Keratinocyte (primary cell): ENCODE measurements around the gene DVL1. TPM values are rescaled to one million over a fixed set of nuclear protein-coding genes. Genes with fewer than 3 reads are reported as not detected.

Experiments used
- DNase-seq: peaks from one replicate; pipeline ENCODE4 v3.0.0-alpha.2; 2011; ENCODE audit warnings: low read depth, missing footprints, low spot score
- FAIRE-seq: peaks from 2 replicates; lab custom pipeline; 2011; peaks lifted over from hg19 to GRCh38; lab: Jason Lieb, UNC
- H2AFZ ChIP-seq: 2 replicates; pipeline ENCODE4 v1.6.0; 2012; ENCODE audit warnings: low read length, control low read depth, inconsistent platforms; ENCODE audit not compliant: control insufficient read depth
- H3K27ac ChIP-seq: 2 replicates; pipeline ENCODE4 v1.5.1; 2011; ENCODE audit warnings: low read length; ENCODE audit not compliant: control insufficient read depth, insufficient read depth
- H3K27me3 ChIP-seq: 3 replicates; pipeline ENCODE4 v1.6.0; 2011; ENCODE audit warnings: low read length; ENCODE audit not compliant: control insufficient read depth, insufficient read depth; ENCODE audit errors: extremely low read depth
- H3K36me3 ChIP-seq, 2 experiments: 2 replicates in 1 of 2; 3 replicates in 1 of 2; pipeline ENCODE4 v1.5.1; 2011; ENCODE audit warnings: low read length in 2 of 2, mild to moderate bottlenecking in 1 of 2; ENCODE audit not compliant: control insufficient read depth in 2 of 2, insufficient read depth in 2 of 2; ENCODE audit errors: extremely low read depth in 1 of 2
- H3K4me1 ChIP-seq: 3 replicates; pipeline ENCODE4 v1.5.1; 2011; ENCODE audit warnings: low read length; ENCODE audit not compliant: control insufficient read depth, insufficient read depth; ENCODE audit errors: extremely low read depth
- H3K4me2 ChIP-seq: 3 replicates; pipeline ENCODE4 v1.6.0; 2011; ENCODE audit warnings: low read depth, low read length; ENCODE audit not compliant: control insufficient read depth, insufficient read depth; ENCODE audit errors: extremely low read depth
- H3K4me3 ChIP-seq, 3 experiments: fragments of 200-600 bp in 1 of 3; sonication (generic) in 1 of 3; 2 replicates in 2 of 3; 3 replicates in 1 of 3; pipeline ENCODE4 v1.5.1; 2011 to 2016; ENCODE audit warnings: low read length in 3 of 3, mild to moderate bottlenecking in 3 of 3, control low read depth in 2 of 3, inconsistent platforms in 1 of 3, low read depth in 1 of 3, mixed read lengths in 1 of 3, mixed run types in 1 of 3, moderate library complexity in 1 of 3; ENCODE audit not compliant: control insufficient read depth in 2 of 3, insufficient read depth in 2 of 3; ENCODE audit errors: extremely low read depth in 1 of 3
- H3K79me2 ChIP-seq: 2 replicates; pipeline ENCODE4 v1.6.0; 2012; ENCODE audit warnings: low read length; ENCODE audit not compliant: control insufficient read depth, insufficient read depth
- H3K9ac ChIP-seq: 3 replicates; pipeline ENCODE4 v1.6.0; 2011; ENCODE audit warnings: low read length; ENCODE audit not compliant: control insufficient read depth, insufficient read depth; ENCODE audit errors: extremely low read depth
- H3K9me1 ChIP-seq: 3 replicates; pipeline ENCODE4 v1.6.0; 2011; ENCODE audit warnings: low read length; ENCODE audit not compliant: control insufficient read depth, insufficient read depth; ENCODE audit errors: extremely low read depth
- H3K9me3 ChIP-seq: 2 replicates; pipeline ENCODE4 v1.5.1; 2012; ENCODE audit warnings: low read depth, low read length; ENCODE audit not compliant: control insufficient read depth
- H4K20me1 ChIP-seq: 3 replicates; pipeline ENCODE4 v1.6.0; 2011; ENCODE audit warnings: low read length; ENCODE audit not compliant: control insufficient read depth, insufficient read depth; ENCODE audit errors: extremely low read depth
- EZH2 ChIP-seq: IDR thresholded peaks from one replicate; pipeline ENCODE4 v1.6.1; 2012; ENCODE audit warnings: inconsistent platforms, mild to moderate bottlenecking, low read length, moderate library complexity
- dilution Hi-C: fragments of 300-500 bp; cut with MboI; formaldehyde crosslinking; loops from one replicate; pipeline ENCODE4 v1.7.0; 2020; ENCODE audit warnings: low sequenced_read_pairs; ENCODE audit not compliant: extremely low pct_ligation_motif_present
- polyA plus RNA-seq, 5 experiments: library from polyadenylated mRNA; depleted of rRNA in 3 of 5; stranded (reverse) in 3 of 5; stranded (forward) in 1 of 5; unstranded in 1 of 5; fragments of >200 nt; gene quantifications; 1 replicate in 1 of 5; 2 replicates in 3 of 5; 3 replicates in 1 of 5; pipeline versions ENCODE4 v1.2.1 to v1.2.3, GENCODE V29; 2011 to 2012; ENCODE audit warnings: missing spikeins in 2 of 5, low read depth in 1 of 5, low replicate concordance in 1 of 5
- TF ChIP-seq, protein P1 (sequence below), 3 experiments: IDR thresholded peaks in 1 of 3; conservative IDR thresholded peaks in 1 of 3; optimal IDR thresholded peaks in 1 of 3; 2 replicates in 2 of 3; 3 replicates in 1 of 3; pipeline versions ENCODE3 to v1.5.1; 2011; ENCODE audit warnings: low read length in 3 of 3, mild to moderate bottlenecking in 3 of 3, moderate library complexity in 2 of 3, control low read depth in 1 of 3, inconsistent platforms in 1 of 3; ENCODE audit not compliant: insufficient read depth in 2 of 3; ENCODE audit errors: extremely low read depth in 1 of 3

Gene DVL1
- polyA plus RNA-seq, 1 donor (not counting 4 experiments of a cell fraction or from before 2014, with no cell fraction given): 31.6 TPM

GRCh38 chr1:1342061-1342562, 7.1 kb downstream of the DVL1 start:
- Histone ChIP-seq H3K27ac (no peak overlapping the region), H3K27me3 (no peaks in the 10 kb centered on the region), H3K4me1 (peaks cover 35% of the 10 kb centered on the region), H3K9ac (no peak overlapping the region), H3K79me2 (peaks cover 65% of the 10 kb centered on the region), H3K36me3 (peaks cover 13 to 24% of the 10 kb centered on the region in 2 experiments), H4K20me1 (peaks cover 15% of the 10 kb centered on the region), H3K9me3 (no peaks in the 10 kb centered on the region), H3K4me2 (no peak overlapping the region), H3K9me1 (no peaks in the 10 kb centered on the region), H2AFZ (no peak overlapping the region), H3K4me3 (no peak overlapping the region)
- no peak for DNase-seq
- dilution Hi-C loops: no loop called here
- FAIRE-seq: no peak
- no peak for TF ChIP-seq EZH2
- TF ChIP-seq, protein P1, sequence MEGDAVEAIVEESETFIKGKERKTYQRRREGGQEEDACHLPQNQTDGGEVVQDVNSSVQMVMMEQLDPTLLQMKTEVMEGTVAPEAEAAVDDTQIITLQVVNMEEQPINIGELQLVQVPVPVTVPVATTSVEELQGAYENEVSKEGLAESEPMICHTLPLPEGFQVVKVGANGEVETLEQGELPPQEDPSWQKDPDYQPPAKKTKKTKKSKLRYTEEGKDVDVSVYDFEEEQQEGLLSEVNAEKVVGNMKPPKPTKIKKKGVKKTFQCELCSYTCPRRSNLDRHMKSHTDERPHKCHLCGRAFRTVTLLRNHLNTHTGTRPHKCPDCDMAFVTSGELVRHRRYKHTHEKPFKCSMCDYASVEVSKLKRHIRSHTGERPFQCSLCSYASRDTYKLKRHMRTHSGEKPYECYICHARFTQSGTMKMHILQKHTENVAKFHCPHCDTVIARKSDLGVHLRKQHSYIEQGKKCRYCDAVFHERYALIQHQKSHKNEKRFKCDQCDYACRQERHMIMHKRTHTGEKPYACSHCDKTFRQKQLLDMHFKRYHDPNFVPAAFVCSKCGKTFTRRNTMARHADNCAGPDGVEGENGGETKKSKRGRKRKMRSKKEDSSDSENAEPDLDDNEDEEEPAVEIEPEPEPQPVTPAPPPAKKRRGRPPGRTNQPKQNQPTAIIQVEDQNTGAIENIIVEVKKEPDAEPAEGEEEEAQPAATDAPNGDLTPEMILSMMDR (optimal IDR thresholded peaks at IDR 0.05 in 1 of 3, IDR thresholded peaks at IDR 0.05 in 1 of 3, conservative IDR thresholded peaks at IDR 0.05 in 1 of 3; ENCODE audit: extremely low read depth in 1 of 3, insufficient read depth in 2 of 3, low read length in 3 of 3): no peak

DNA sequence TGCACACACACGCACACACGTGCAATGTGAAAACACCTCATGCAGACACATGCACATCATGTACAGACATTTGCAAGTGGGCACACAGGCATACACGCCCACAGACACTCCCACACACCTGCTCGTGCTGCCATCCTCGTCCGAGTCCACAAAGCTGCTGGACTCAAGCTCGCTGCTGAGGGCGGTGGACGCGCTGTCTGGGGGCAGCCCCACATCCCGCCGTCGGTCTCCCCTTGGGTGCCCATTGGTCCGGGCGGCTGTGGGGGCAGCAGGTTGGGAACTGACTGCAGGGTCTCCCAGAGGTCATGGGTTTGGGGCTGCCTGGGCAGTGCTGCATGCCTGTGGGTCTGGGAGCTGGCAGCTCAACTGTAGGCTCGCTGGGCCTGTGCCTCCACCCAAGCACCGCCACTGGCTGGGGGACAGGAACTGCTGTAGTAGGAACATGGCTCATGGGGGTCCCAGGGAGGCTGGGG, 7.6 kb downstream of the DVL1 start:
- H2AFZ ChIP-seq: no peak overlapping the region
- H3K27ac ChIP-seq: no peak overlapping the region
- no peak for TF ChIP-seq EZH2
- TF ChIP-seq, protein P1 (optimal IDR thresholded peaks at IDR 0.05 in 1 of 3, IDR thresholded peaks at IDR 0.05 in 1 of 3, conservative IDR thresholded peaks at IDR 0.05 in 1 of 3; ENCODE audit: extremely low read depth in 1 of 3, insufficient read depth in 2 of 3, low read length in 3 of 3): no peak
- DNase-seq (no peak), FAIRE-seq (no peak)
- H3K9me3 ChIP-seq: no peaks in the 10 kb centered on the region
- H3K4me3 ChIP-seq: no peak overlapping the region
- no peak overlapping the region for H3K4me2 ChIP-seq
- H3K27me3 ChIP-seq: no peaks in the 10 kb centered on the region
- H3K79me2 ChIP-seq: peaks cover 60% of the 10 kb centered on the region
- H3K9ac ChIP-seq: no peak overlapping the region
- dilution Hi-C loops: no loop called here
- peaks cover 29% of the 10 kb centered on the region for H3K4me1 ChIP-seq
- peaks cover 13 to 24% of the 10 kb centered on the region in 2 experiments for H3K36me3 ChIP-seq
- H3K9me1 ChIP-seq: no peaks in the 10 kb centered on the region
- H4K20me1 ChIP-seq: peaks cover 15% of the 10 kb centered on the region
